ENCODE results near the gene ETF1. TPM values are rescaled to one million over a fixed set of nuclear protein-coding genes. Genes with fewer than 3 reads are reported as not detected.

The ETF1 gene
- total and polyA plus RNA-seq, 9 of the 15 experiments (the other 6 are each of a cell fraction or from before 2014, with no cell fraction given): 53.7 to 209 (median 164) TPM

- TF ChIP-seq ETS2 (tag; IDR thresholded peaks at IDR 0.05; ENCODE audit: borderline replicate concordance, poor library complexity, severe bottlenecking) (no peak), NCOA2 (IDR thresholded peaks at IDR 0.05; ENCODE audit: partially characterized antibody in 2 of 2) (no peak), SAFB (IDR thresholded peaks at IDR 0.05; ENCODE audit: borderline replicate concordance, low read depth, low read length) (0 out of 2 replicates have a peak, but pooled peaks have one; percentile 5), ZNF408 (CRISPR knock-in tag; IDR thresholded peaks at IDR 0.05; ENCODE audit: low read depth) (no peak), TARDBP (IDR thresholded peaks at IDR 0.05) (no peak), STAT5B (CRISPR knock-in tag; IDR thresholded peaks at IDR 0.05) (no peak), DACH1 (IDR thresholded peaks at IDR 0.05; ENCODE audit: partially characterized antibody) (no peak), ZNF444 (CRISPR knock-in tag; IDR thresholded peaks at IDR 0.05) (no peak), ZNF174 (CRISPR knock-in tag; IDR thresholded peaks at IDR 0.05) (no peak), ZNF740 (CRISPR knock-in tag; IDR thresholded peaks at IDR 0.05) (no peak), ZNF740 (tag; IDR thresholded peaks at IDR 0.05) (no peak), FOXJ2 (tag; IDR thresholded peaks at IDR 0.05) (no peak), SREBF1 (IDR thresholded peaks at IDR 0.05; ENCODE audit: borderline replicate concordance, low read depth, low read length) (no peak), ARNT (IDR thresholded peaks at IDR 0.05) (no peak; a peak in 1 of 4 replicates), DNMT1 (IDR thresholded peaks at IDR 0.05) (no peak), ZBTB2 (IDR thresholded peaks at IDR 0.05) (no peak), E4F1 (CRISPR knock-in tag; IDR thresholded peaks at IDR 0.05; ENCODE audit: borderline replicate concordance) (no peak), ELK1 (CRISPR knock-in tag; IDR thresholded peaks at IDR 0.05) (no peak), ZNF512 (tag; IDR thresholded peaks at IDR 0.05) (no peak), PREB (CRISPR knock-in tag; IDR thresholded peaks at IDR 0.05) (no peak)
These were observed 75.3 kb downstream of the ETF1 start (continued) for GRCh38 chr5:138467711-138468132.
